A673 (cell line): ENCODE measurements around the gene ZNF444. TPM values are rescaled to one million over a fixed set of nuclear protein-coding genes. Genes with fewer than 3 reads are reported as not detected.

Experiments
- BruUV-seq: library from RNA; stranded (reverse); fragments of 400-500 nt; replicated peaks from 2 replicates; lab custom pipeline; 2021; lab: Mats Ljungman, UMichigan
- CTCF ChIA-PET: fragments of 300-600 bp; sonication (Branson Sonifier 250); formaldehyde crosslinking; loops from one replicate; lab custom pipeline; 2022; ENCODE audit warnings: antibody characterized with exemption; lab: Charles Lee
- POLR2A ChIA-PET: fragments of 300-600 bp; sonication (Branson Sonifier 250); formaldehyde crosslinking; loops from one replicate; lab custom pipeline; 2022; ENCODE audit warnings: antibody characterized with exemption; ENCODE audit not compliant: low non-redundant PET; lab: Charles Lee
- DNase-seq: peaks from one replicate; pipeline ENCODE4 v3.0.0-alpha.2; 2015; ENCODE audit warnings: low spot score
- H3K27ac ChIP-seq: fragments of 200-600 bp; sonication (generic); 2 replicates; pipeline ENCODE4 v1.5.1; 2016; ENCODE audit warnings: mixed run types, low read depth, mild to moderate bottlenecking, mixed read lengths, antibody characterized with exemption, low read length; ENCODE audit not compliant: poor library complexity, severe bottlenecking
- H3K27me3 ChIP-seq: fragments of 200-600 bp; sonication (generic); replicated peaks from 2 replicates; pipeline ENCODE4 v1.6.1; 2017; ENCODE audit warnings: mixed run types, low read depth, mild to moderate bottlenecking, mixed read lengths, antibody characterized with exemption, low read length; ENCODE audit not compliant: insufficient read depth, poor library complexity
- H3K36me3 ChIP-seq: fragments of 200-600 bp; sonication (generic); 2 replicates; pipeline ENCODE4 v1.6.1; 2016; ENCODE audit warnings: mixed run types, mild to moderate bottlenecking, mixed read lengths, antibody characterized with exemption, low read length; ENCODE audit not compliant: insufficient read depth, poor library complexity, severe bottlenecking
- H3K4me1 ChIP-seq: fragments of 200-600 bp; sonication (generic); 2 replicates; pipeline ENCODE4 v1.6.1; 2017; ENCODE audit warnings: mixed run types, mild to moderate bottlenecking, mixed read lengths, antibody characterized with exemption, low read length; ENCODE audit not compliant: insufficient read depth, poor library complexity, severe bottlenecking
- H3K4me3 ChIP-seq: fragments of 200-600 bp; sonication (generic); 2 replicates; pipeline ENCODE4 v1.5.1; 2016; ENCODE audit warnings: low read depth, mixed run types, mild to moderate bottlenecking, mixed read lengths, low read length; ENCODE audit not compliant: poor library complexity, severe bottlenecking
- H3K9me3 ChIP-seq: fragments of 200-600 bp; sonication (generic); 2 replicates; pipeline ENCODE4 v1.6.1; 2016; ENCODE audit warnings: mixed run types, low read depth, mild to moderate bottlenecking, mixed read lengths, antibody characterized with exemption, low read length; ENCODE audit not compliant: poor library complexity, severe bottlenecking
- EZH2 ChIP-seq: fragments of 200-600 bp; sonication (generic); IDR thresholded peaks from 2 replicates; pipeline ENCODE4 v1.6.1; 2017; ENCODE audit warnings: borderline replicate concordance, low read depth, mild to moderate bottlenecking, mixed read lengths, antibody characterized with exemption, low read length; ENCODE audit not compliant: poor library complexity, severe bottlenecking
- intact Hi-C: fragments of 100-400 bp; cut with micrococcal nuclease; formaldehyde crosslinking; loops from one replicate; pipeline ENCODE4 v1.10.0; 2022; ENCODE audit not compliant: unreplicated experiment
- total RNA-seq: library from RNA; stranded (reverse); gene quantifications from 2 replicates; pipeline ENCODE4 v1.2.3, GENCODE V29; 2021
- TF ChIP-seq, protein P1 (sequence below): fragments of 300-800, 200-600 bp; sonication (generic); conservative IDR thresholded peaks from 2 replicates; pipeline ENCODE4 v1.5.1; 2017; ENCODE audit warnings: low read depth, mild to moderate bottlenecking, antibody characterized with exemption, low read length, moderate library complexity, mixed read lengths

ZNF444 gene
- total RNA-seq, 1 experiment from 2014 or later = 45.3 TPM

DNA sequence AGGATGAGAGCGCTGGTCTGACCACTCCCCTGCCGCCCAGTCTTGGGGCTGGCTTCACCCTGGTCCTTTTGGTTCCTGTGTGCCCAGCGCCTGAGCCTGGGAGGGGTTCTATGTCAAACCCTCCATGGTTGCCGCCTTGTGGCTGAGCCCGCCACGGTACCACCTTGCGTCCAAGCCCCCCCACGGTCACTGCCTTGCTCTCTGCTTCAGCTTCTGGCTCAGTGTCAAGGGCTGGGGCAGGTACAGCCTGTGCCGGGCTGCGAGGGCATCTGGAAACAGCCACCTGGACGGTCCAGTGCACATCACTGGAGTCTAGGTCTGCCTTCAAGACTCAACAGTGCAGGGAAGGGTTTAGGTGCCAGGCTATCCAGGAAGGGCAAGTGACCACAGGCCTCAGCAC lies 20.4 kb downstream of the ZNF444 start:
- no peaks in the 10 kb centered on the region for H3K9me3 ChIP-seq
- peaks cover 8% of the 10 kb centered on the region for H3K36me3 ChIP-seq
- POLR2A ChIA-PET = interaction anchor here (0.6 kb wide), 1 partner anchor 41 kb away, joined by 3 read pairs; no protein-coding TSS in a partner anchor
- CTCF ChIA-PET = no interaction called here
- no peak overlapping the region for H3K4me3 ChIP-seq
- TF ChIP-seq, protein P1, sequence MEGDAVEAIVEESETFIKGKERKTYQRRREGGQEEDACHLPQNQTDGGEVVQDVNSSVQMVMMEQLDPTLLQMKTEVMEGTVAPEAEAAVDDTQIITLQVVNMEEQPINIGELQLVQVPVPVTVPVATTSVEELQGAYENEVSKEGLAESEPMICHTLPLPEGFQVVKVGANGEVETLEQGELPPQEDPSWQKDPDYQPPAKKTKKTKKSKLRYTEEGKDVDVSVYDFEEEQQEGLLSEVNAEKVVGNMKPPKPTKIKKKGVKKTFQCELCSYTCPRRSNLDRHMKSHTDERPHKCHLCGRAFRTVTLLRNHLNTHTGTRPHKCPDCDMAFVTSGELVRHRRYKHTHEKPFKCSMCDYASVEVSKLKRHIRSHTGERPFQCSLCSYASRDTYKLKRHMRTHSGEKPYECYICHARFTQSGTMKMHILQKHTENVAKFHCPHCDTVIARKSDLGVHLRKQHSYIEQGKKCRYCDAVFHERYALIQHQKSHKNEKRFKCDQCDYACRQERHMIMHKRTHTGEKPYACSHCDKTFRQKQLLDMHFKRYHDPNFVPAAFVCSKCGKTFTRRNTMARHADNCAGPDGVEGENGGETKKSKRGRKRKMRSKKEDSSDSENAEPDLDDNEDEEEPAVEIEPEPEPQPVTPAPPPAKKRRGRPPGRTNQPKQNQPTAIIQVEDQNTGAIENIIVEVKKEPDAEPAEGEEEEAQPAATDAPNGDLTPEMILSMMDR = no peak
- no peak for TF ChIP-seq EZH2
- intact Hi-C loops = no loop called here
- H3K27me3 ChIP-seq = no peaks in the 10 kb centered on the region
- H3K27ac ChIP-seq = no peak overlapping the region
- DNase-seq = no peak
- H3K4me1 ChIP-seq = no peaks in the 10 kb centered on the region
- BruUV-seq = no TSS peak

DNA sequence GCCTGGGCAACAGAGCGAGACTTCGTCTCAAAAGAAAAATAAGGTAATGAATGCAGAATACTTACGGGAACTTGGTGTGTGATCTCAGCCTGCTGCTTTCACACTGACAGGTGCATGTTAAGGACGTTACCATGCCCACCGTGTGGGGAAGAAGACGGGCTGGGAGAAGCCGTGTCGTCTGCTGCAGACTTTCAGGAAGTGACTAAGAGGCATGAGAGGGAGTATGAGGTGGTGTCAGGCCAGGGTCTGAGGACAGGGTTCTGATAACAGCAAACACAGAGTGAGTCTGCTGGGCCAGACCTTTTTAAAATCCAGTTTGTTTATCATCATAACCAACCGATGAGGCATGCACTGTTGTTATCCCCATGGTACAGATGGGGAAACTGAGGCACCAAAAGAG lies 21.2 kb downstream of the ZNF444 start:
- ChIA-PET POLR2A (no interaction called here), CTCF (no interaction called here)
- Histone ChIP-seq H3K36me3 (peaks cover 8% of the 10 kb centered on the region), H3K4me3 (no peak overlapping the region), H3K27ac (no peak overlapping the region), H3K4me1 (no peaks in the 10 kb centered on the region), H3K9me3 (no peaks in the 10 kb centered on the region), H3K27me3 (no peaks in the 10 kb centered on the region)
- intact Hi-C loops = no loop called here
- DNase-seq = no peak
- TF ChIP-seq, protein P1 = no peak
- TF ChIP-seq EZH2 = no peak
- BruUV-seq = no TSS peak

DNA sequence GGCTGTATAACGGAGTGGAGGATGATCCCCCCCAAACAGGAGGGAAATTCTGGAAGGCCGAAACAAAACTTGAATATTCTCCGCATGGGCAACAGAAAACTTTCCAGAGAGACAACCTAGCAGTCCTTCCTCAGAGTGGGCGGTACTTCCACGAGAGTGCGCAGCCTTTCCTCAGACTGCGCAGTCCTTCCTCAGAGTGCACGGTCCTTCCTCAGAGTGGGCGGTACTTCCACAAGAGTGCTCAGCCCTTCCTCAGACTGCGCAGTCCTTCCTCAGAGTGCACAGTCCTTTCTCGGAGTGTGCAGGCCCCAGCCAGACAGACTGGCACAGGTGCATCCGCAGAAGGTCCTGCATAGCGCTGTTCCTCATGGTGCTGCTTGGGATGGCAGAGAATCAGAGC lies 22.0 kb downstream of the ZNF444 start:
- POLR2A ChIA-PET = no interaction called here

More for the DNA sequence above, 22.0 kb downstream of the ZNF444 start:
- CTCF ChIA-PET = no interaction called here
- Histone ChIP-seq H3K27ac (no peak overlapping the region), H3K4me3 (no peak overlapping the region), H3K36me3 (peaks cover 8% of the 10 kb centered on the region), H3K9me3 (no peaks in the 10 kb centered on the region), H3K27me3 (no peaks in the 10 kb centered on the region), H3K4me1 (no peaks in the 10 kb centered on the region)
- intact Hi-C loops = no loop called here
- no peak for DNase-seq
- BruUV-seq = no TSS peak
- TF ChIP-seq, protein P1 = no peak
- no peak for TF ChIP-seq EZH2
